Neural cell (in vitro differentiated cells): ENCODE data around the gene SGSM1.

Experiments used
- EZH2 ChIP-seq: fragments of 200-600, 300-800 bp; shearing (Covaris generic), sonication (generic); IDR thresholded peaks from 2 replicates; pipeline ENCODE4 v1.6.1; 2014; ENCODE audit warnings: antibody characterized with exemption, low read length, borderline replicate concordance, mild to moderate bottlenecking; ENCODE audit not compliant: insufficient read depth, poor library complexity, severe bottlenecking
- POLR2AphosphoS5 ChIP-seq: IDR thresholded peaks from 2 replicates; pipeline ENCODE4 v1.6.1; 2012

DNA sequence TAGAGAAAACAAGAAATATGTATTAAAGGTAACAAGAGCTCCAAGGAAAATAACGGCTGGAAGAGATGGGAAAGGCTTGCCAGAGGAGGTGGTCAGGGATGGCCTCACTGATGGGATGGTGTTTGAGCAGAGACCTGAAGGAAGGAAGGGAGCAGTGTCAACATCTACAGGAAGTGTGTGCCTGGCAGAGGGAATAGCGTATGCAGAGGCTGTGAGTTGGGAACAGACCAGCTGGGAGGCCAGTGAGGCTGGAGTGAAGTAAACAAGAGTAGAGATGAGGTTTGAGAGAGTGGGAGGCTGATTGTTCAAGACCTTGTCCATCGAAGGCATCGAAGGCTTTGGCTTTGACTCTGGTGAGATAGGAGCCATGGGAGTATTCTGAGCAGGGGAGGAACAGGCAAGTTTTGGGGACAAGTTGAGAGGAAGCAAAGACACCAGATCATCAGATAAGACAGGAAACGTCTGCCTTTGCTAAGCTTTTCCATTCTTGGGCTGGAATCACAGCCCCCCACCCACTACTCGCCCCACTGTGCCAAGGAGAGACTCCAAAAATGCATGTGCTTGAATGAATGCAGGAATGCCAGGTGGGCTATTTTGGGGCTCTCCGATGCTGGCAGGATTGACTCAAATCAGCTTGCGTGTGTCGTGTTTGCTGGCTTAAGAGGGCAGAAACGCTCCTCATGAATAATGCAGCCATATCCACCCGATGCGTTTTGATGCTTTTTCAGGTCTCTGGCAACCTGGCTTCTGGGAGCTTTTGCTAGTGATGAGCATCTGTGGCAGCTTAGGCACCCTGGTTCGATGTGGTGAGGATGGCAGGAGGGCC lies 7.2 kb downstream of the SGSM1 start:
- no peak for TF ChIP-seq POLR2AphosphoS5
- TF ChIP-seq EZH2 = no peak
